Breast epithelium (tissue), 3 donors: ENCODE measurements around the gene APBB2.

Experiments used
- POLR2A ChIP-seq: fragments of 450-650 bp; IDR thresholded peaks from one replicate; pipeline ENCODE4 v1.6.1; 2016; ENCODE audit warnings: antibody characterized with exemption, mild to moderate bottlenecking, moderate library complexity
- POLR2AphosphoS5 ChIP-seq, 3 donors: sonication (generic); formaldehyde crosslinking; IDR thresholded peaks; one replicate each; pipeline ENCODE4 v1.6.1; 2017; ENCODE audit warnings: antibody characterized with exemption in 3 of 3
- TF ChIP-seq, protein P1 (sequence below), 3 donors: fragments of 450-650 bp; IDR thresholded peaks; one replicate each; pipeline ENCODE4 v1.5.1; 2016 to 2017; ENCODE audit warnings: antibody characterized with exemption in 3 of 3, mild to moderate bottlenecking in 3 of 3, moderate library complexity in 3 of 3

DNA sequence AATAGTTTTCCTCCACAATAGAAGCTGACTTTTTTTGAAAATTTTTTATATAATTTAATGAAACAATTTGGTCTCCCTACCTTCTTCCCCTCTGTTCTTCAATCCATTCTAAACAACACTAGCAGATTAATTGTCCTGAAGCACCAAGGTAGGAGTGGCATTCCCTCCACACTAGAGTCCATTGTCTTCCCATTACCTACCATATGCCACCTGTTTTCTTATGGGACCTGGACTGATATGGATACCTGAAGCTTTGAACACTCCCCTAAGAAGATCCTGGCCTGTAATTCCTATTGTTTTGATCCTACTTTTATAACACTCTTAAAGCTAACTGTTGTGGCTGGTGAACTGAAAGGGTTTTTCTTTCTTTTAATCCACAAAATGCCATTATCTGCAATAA, 92.0 kb downstream of the APBB2 start:
- TF ChIP-seq, protein P1, sequence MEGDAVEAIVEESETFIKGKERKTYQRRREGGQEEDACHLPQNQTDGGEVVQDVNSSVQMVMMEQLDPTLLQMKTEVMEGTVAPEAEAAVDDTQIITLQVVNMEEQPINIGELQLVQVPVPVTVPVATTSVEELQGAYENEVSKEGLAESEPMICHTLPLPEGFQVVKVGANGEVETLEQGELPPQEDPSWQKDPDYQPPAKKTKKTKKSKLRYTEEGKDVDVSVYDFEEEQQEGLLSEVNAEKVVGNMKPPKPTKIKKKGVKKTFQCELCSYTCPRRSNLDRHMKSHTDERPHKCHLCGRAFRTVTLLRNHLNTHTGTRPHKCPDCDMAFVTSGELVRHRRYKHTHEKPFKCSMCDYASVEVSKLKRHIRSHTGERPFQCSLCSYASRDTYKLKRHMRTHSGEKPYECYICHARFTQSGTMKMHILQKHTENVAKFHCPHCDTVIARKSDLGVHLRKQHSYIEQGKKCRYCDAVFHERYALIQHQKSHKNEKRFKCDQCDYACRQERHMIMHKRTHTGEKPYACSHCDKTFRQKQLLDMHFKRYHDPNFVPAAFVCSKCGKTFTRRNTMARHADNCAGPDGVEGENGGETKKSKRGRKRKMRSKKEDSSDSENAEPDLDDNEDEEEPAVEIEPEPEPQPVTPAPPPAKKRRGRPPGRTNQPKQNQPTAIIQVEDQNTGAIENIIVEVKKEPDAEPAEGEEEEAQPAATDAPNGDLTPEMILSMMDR (IDR thresholded peaks at IDR 0.05): no peak
- no peak for TF ChIP-seq POLR2AphosphoS5 (IDR thresholded peaks at IDR 0.05)
- no peak for TF ChIP-seq POLR2A
